Small intestine (tissue), 7 donors: ENCODE data around the gene LRRC3C. TPM values are rescaled to one million over a fixed set of nuclear protein-coding genes. Genes with fewer than 3 reads are reported as not detected.

Experiments used
- DNase-seq, 2 donors: peaks; one replicate each; pipeline versions ENCODE4 v3.0.0 to v3.0.0-alpha.2; 2013
- FAIRE-seq: peaks from 2 replicates; lab custom pipeline; 2012; peaks lifted over from hg19 to GRCh38; lab: Jason Lieb, UNC
- H3K27ac ChIP-seq, 3 donors: one replicate each; pipeline ENCODE4 v1.5.1; 2013; ENCODE audit warnings: low read length in 2 of 3, mild to moderate bottlenecking in 2 of 3, control low read depth in 1 of 3, inconsistent platforms in 1 of 3, low read depth in 1 of 3, moderate library complexity in 1 of 3
- H3K27me3 ChIP-seq, 3 donors: one replicate each; pipeline ENCODE4 v1.6.1; 2013; ENCODE audit warnings: low read length in 3 of 3, inconsistent platforms in 1 of 3; ENCODE audit not compliant: control insufficient read depth in 3 of 3, insufficient read depth in 3 of 3
- H3K36me3 ChIP-seq, 3 donors: one replicate each; pipeline ENCODE4 v1.6.1; 2013; ENCODE audit warnings: low read length in 3 of 3, inconsistent platforms in 1 of 3, low read depth in 1 of 3, mild to moderate bottlenecking in 1 of 3, moderate library complexity in 1 of 3; ENCODE audit not compliant: control insufficient read depth in 3 of 3, insufficient read depth in 2 of 3
- H3K4me1 ChIP-seq, 3 donors: one replicate each; pipeline ENCODE4 v1.6.1; 2013; ENCODE audit warnings: low read length in 2 of 3, inconsistent platforms in 1 of 3, low read depth in 1 of 3, mild to moderate bottlenecking in 1 of 3, moderate library complexity in 1 of 3; ENCODE audit not compliant: control insufficient read depth in 3 of 3, insufficient read depth in 2 of 3
- H3K4me3 ChIP-seq, 3 donors: one replicate each; pipeline ENCODE4 v1.5.1; 2013; ENCODE audit warnings: low read length in 3 of 3, control low read depth in 1 of 3, inconsistent platforms in 1 of 3, low read depth in 1 of 3, mild to moderate bottlenecking in 1 of 3, moderate library complexity in 1 of 3
- H3K9me3 ChIP-seq, 2 donors: one replicate each; pipeline ENCODE4 v1.6.1; 2013; ENCODE audit warnings: low read depth in 1 of 2, low read length in 1 of 2; ENCODE audit not compliant: control insufficient read depth in 2 of 2, insufficient read depth in 1 of 2
- WGBS, 3 donors: extraction: QIAGEN DNeasy Blood & Tissue Kit; methylation state at CpG; one replicate each; pipeline ENCODE4 v1.1.7; 2013; 5-methylcytosine and 5-hydroxymethylcytosine counted together
- polyA plus RNA-seq, 4 donors: library from polyadenylated mRNA; stranded (reverse) in 3 of 4; unstranded in 1 of 4; fragments of 200-250 nt in 3 of 4; fragments of 120-200 nt in 1 of 4; gene quantifications; one replicate each; pipeline versions ENCODE4 v1.2.1 to v1.2.3, GENCODE V29; 2013
- donor health status: healthy with polysubstance abuse.
- donor health status: control.
- donor health status: control.
- donor health status: Bipolar disorder and iron deficiency.
- donor health status: healthy.

LRRC3C gene
- polyA plus RNA-seq, 4 donors, result 0.10 TPM; not detected in 3

DNA sequence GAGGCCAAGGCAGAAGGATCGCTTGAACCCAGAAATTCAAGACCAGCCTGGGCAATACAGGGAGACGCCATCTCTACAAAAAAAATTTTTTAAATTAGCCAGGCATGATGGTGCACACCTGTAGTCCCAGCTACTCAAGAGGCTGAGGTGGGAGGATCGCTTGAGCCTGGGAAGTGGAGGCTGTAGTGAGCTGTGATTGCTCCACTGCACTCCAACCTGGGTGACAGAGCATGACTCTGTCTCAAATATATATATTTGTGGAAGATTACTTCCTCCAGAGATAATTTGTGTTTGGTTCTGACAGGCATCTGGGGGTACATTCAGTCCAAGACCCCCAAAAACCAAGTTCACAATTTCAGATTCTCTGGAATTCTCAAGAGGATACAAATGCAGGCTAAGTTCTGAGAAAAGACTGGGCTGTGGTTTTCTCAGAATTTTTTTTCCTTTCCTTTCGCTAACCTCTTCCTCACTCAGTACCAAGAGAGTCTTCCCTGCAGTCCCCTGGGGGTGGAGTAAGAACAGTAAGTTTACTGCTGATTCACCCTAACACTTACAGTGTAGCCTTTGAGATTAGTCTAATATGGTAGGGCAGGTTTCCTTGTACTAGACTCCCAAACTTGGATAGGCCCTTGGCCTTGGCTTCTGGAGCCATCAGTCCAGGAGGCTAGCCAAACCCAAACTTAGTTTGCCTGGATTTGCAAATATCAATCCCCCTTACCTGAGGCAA lies 24.2 kb upstream of the LRRC3C start:
- Histone ChIP-seq H3K4me1 (peaks cover 0 to 9% (median 0%) of the 10 kb centered on the region in 3 donors), H3K27me3 (no peaks in the 10 kb centered on the region), H3K36me3 (peaks cover 0 to 34% (median 19%) of the 10 kb centered on the region in 3 donors), H3K4me3 (no peak overlapping the region), H3K27ac (no peak overlapping the region), H3K9me3 (no peaks in the 10 kb centered on the region)
- 86 to 92% (median 88%) methylated on average over 4 of the region's 4 CpGs for WGBS, 3 donors
- FAIRE-seq (no peak), DNase-seq (peak in 1 of 2 donors; percentile 23)

DNA sequence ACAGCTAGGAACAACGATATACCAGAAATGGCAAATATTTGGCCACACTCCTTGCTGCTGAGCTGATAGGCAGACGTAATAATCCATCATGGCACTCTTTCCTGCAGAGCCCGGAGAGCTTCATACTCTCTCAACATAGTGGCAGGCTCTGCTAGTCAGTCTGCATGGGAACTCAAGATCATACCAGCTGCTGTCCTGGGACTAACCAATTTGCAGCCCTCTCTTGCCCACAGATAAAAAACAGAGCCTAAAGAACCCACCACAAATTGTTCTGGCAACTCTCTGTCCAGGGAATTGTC lies 22.6 kb upstream of the LRRC3C start:
- no peaks in the 10 kb centered on the region for H3K9me3 ChIP-seq
- FAIRE-seq (no peak), DNase-seq (no peak)
- H3K4me3 ChIP-seq, result no peak overlapping the region
- peaks cover 0 to 49% (median 19%) of the 10 kb centered on the region in 3 donors for H3K36me3 ChIP-seq
- no peaks in the 10 kb centered on the region for H3K27me3 ChIP-seq
- WGBS, 3 donors, result 70 to 85% (median 72%) methylated on average over 3 of the region's 3 CpGs
- H3K4me1 ChIP-seq, result peaks cover 0 to 9% (median 0%) of the 10 kb centered on the region in 3 donors
- no peak overlapping the region for H3K27ac ChIP-seq

DNA sequence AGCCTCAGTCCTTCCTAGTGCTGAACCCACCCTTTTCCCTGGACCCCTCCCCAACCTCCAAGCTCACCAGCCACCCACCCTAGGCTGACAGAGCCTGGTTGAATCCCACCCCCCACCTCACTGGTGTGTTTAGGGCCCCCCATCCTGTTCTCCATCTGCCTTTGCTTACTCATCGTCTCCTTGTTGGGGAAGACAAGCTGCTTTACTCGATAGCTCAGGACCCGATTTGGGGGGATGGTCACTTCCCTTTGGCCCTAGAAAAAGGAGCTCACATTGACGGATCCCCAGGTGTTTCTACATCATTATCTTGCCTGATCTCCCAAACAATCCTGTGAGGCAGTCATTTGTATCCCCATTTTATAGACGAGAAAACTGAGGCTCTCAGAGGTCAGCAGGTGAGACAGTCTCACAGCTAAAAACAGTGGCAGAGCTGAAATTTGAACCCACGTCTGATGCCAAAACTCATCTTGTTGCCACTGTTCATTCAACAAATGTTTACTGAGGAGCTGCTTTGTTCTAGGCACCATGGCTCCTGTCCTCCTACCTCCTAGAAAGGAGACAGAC lies 18.7 kb upstream of the LRRC3C start:
- no peak overlapping the region for H3K27ac ChIP-seq
- peaks cover 14 to 77% (median 22%) of the 10 kb centered on the region in 3 donors for H3K36me3 ChIP-seq
- H3K27me3 ChIP-seq, result no peaks in the 10 kb centered on the region
- no peak for DNase-seq
- no peak overlapping the region for H3K4me3 ChIP-seq
- no peaks in the 10 kb centered on the region for H3K9me3 ChIP-seq
- FAIRE-seq, result no peak
- H3K4me1 ChIP-seq, result peaks cover 0 to 9% (median 0%) of the 10 kb centered on the region in 3 donors
- WGBS, 3 donors, result 91 to 95% (median 94%) methylated on average over 6 of the region's 6 CpGs

DNA sequence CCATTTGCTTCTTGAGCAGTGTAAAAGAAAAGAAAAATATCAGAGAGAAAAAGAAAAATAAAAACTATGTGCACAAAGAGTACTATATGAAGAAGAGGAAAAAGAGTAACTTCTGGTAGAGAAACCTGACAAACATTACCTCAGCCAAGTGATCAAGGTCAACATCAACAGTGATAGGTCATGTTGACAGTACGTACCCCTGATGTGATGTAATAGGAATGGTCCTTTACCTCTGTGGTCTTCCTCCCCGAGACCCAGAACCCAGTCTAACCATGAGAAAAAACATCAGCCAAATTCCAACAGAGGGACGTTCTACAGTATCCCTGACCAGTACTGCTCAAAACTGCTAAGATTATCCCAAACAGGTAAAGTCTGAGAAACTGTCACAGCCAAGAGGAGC lies 13.5 kb upstream of the LRRC3C start:
- 88 to 93% (median 90%) methylated on average over 3 of the region's 3 CpGs for WGBS, 3 donors
- Histone ChIP-seq H3K4me3 (no peak overlapping the region), H3K9me3 (peaks cover 0 to 29% of the 10 kb centered on the region in 2 donors), H3K36me3 (peaks cover 6 to 55% (median 15%) of the 10 kb centered on the region in 3 donors), H3K4me1 (peaks cover 0 to 18% (median 2%) of the 10 kb centered on the region in 3 donors), H3K27ac (no peak overlapping the region), H3K27me3 (no peaks in the 10 kb centered on the region)
- DNase-seq, result no peak
- FAIRE-seq, result no peak

DNA sequence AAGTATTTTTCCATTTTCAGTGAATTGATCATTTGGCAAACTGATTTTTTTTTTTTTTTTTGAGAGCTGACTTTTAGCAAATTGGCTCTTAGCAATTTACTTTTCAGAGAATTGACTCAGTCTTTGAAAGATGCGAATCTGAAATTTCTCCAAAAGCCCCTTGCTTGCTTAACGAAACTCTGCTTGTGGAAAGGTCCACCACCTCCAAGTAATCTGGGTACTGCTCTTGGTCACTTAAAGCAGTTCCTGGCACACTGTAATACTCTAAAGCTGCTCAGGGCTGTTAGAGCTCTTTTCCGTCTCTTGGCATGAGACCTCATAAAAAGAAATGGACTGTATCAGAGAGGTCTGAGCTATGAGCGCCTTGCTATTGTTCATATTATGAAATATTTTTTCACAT lies 12.0 kb upstream of the LRRC3C start:
- WGBS, 3 donors, result 74 to 90% (median 77%) methylated on average over 4 of the region's 4 CpGs
- peaks cover 3 to 50% (median 15%) of the 10 kb centered on the region in 3 donors for H3K36me3 ChIP-seq
- no peak for FAIRE-seq

DNA sequence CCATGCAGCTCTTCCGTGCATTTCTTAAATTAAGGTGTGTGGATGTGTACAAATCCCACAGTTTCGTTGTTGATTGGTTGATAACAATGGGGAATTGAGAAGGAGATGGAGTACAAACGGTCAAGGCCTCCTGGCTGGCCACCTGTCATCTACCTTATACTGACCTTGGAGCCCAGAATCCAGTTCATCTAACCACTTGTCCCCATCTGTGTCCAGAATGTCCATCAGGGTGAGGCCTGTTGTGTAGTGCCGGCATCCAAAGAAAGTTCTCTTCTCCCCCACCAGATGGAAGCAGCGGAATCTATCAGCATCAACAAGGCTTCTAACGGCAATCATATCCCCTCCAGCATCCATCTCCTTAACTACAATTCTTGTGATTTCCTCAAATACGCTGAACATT lies 10.6 kb upstream of the LRRC3C start:
- H3K4me3 ChIP-seq, result peak overlapping the region in 1 of 3 donors; percentile 16

More for the DNA sequence above, 12.0 kb upstream of the LRRC3C start:
- H3K27me3 ChIP-seq, result no peaks in the 10 kb centered on the region
- H3K4me1 ChIP-seq, result peaks cover 0 to 30% (median 4%) of the 10 kb centered on the region in 3 donors
- H3K9me3 ChIP-seq, result peaks cover 0 to 32% of the 10 kb centered on the region in 2 donors
- peak overlapping the region in 1 of 3 donors; percentile 5 for H3K4me3 ChIP-seq
- no peak for DNase-seq
- H3K27ac ChIP-seq, result peak overlapping the region in 2 of 3 donors; percentile 30 to 58

DNA sequence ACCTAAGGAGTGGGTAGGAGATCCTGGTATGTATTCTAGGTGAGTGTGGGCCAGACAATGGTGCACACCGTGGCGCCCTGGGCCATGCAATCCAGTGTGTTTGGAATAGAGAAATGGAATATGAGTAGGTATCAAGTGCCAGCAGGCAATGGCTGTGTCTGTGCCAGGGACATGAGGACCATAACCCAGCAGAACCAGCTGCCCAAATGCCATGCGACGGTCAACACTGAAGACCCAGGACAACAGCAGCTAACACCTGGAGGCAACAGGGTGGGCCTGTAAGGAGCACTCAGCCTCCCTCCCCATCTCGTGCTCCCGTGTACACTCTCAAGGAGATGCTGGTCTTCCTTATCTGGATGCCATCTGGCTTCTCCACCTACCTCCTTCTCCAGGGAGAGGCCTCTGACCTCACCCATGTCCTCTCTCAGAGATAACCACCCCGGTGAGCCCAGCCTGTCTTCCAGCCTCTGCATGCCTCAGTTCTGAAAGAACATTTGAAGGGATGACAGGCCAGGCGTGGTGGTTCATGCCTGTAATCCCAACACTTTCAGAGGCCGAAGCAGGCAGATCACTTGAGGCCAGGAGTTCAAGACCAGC lies 8.3 kb upstream of the LRRC3C start:
- no peak overlapping the region for H3K4me3 ChIP-seq
- 81 to 95% (median 92%) methylated on average over 9 of the region's 9 CpGs for WGBS, 3 donors
- peaks cover 0 to 32% of the 10 kb centered on the region in 2 donors for H3K9me3 ChIP-seq
- H3K4me1 ChIP-seq, result peaks cover 0 to 61% (median 7%) of the 10 kb centered on the region in 3 donors
- no peaks in the 10 kb centered on the region for H3K27me3 ChIP-seq
- H3K27ac ChIP-seq, result peak overlapping the region; percentile 64 to 96 (median 81)
- peaks cover 7 to 61% (median 18%) of the 10 kb centered on the region in 3 donors for H3K36me3 ChIP-seq
- DNase-seq, result peak; percentile 22 to 50
- no peak for FAIRE-seq

More for the DNA sequence above, 10.6 kb upstream of the LRRC3C start:
- DNase-seq (no peak), FAIRE-seq (no peak)
- Histone ChIP-seq H3K9me3 (peaks cover 0 to 32% of the 10 kb centered on the region in 2 donors), H3K27ac (peak overlapping the region; percentile 77 to 96 (median 90)), H3K36me3 (peaks cover 4 to 51% (median 14%) of the 10 kb centered on the region in 3 donors), H3K27me3 (no peaks in the 10 kb centered on the region), H3K4me1 (peaks cover 0 to 44% (median 7%) of the 10 kb centered on the region in 3 donors)
- 54 to 66% (median 56%) methylated on average over 7 of the region's 7 CpGs for WGBS, 3 donors
